Placental pericyte (primary cell): Measurements from ENCODE around the gene KRT4. TPM values are rescaled to one million over a fixed set of nuclear protein-coding genes. Genes with fewer than 3 reads are reported as not detected.

Source experiments
- small RNA-seq: library from RNA; depleted of rRNA; stranded (forward); fragments of <200 nt; gene quantifications from one replicate; pipeline ENCODE3, GENCODE V24; 2012; ENCODE audit warnings: low replicate concordance
- total RNA-seq: library from RNA; depleted of rRNA; stranded (reverse); fragments of >200 nt; gene quantifications from 2 replicates; pipeline ENCODE4 v1.2.3, GENCODE V29; 2012

KRT4 gene
- total RNA-seq, result 0.14 TPM in 1 of 2 replicates, not detected in the other

GRCh38 chr12:52813885-52814709 is at the start of gene KRT4:
TSS of gene KRT4 (minus strand) at chr12:52814116. CDS start at chr12:52814058, 58 bp downstream.

GRCh38 chr12:52848661-52849255 is 34.8 kb upstream of the KRT4 start, which contains the start of gene KRT78:
TSS of gene KRT78 (minus strand) at chr12:52848994. CDS start at chr12:52848930, 64 bp downstream.

GRCh38 chr12:52833922-52834726 is 20.2 kb upstream of the KRT4 start, which contains the start of gene KRT79:
TSS of gene KRT79 (minus strand) at chr12:52834311. CDS start at chr12:52834260, 51 bp downstream.

GRCh38 chr12:52795694-52796428 is 18.1 kb downstream of the KRT4 start, which contains the start of gene KRT3:
TSS of gene KRT3 (minus strand) at chr12:52796117. CDS start at chr12:52796042, 75 bp downstream.

GRCh38 chr12:52776913-52777395 is 37.0 kb downstream of the KRT4 start, which contains the start of gene KRT76:
TSS of gene KRT76 (minus strand) at chr12:52777345. CDS start at chr12:52777291, 54 bp downstream.

Small RNA genes within 50 kb of the gene (small RNA-seq; reads per million reads assigned to genes)
- gene AC107016.2, result not detected

Other genes starting within 250 kb of the KRT4 start
- not detected in 2 replicates for gene KRT74, start 240.3 kb downstream of the KRT4 start, total RNA-seq
- not detected in 2 replicates for gene KRT72, start 212.7 kb downstream of the KRT4 start, total RNA-seq
- not detected in 2 replicates for gene KRT73, start 195.6 kb downstream of the KRT4 start, total RNA-seq
- gene KRT2, start 161.9 kb downstream of the KRT4 start, total RNA-seq, result not detected in 2 replicates
- not detected in 2 replicates for gene KRT1, start 133.7 kb downstream of the KRT4 start, total RNA-seq
- not detected in 2 replicates for gene KRT77, start 110.6 kb downstream of the KRT4 start, total RNA-seq
- not detected in 2 replicates for gene KRT76, start 36.8 kb downstream of the KRT4 start, total RNA-seq
- gene KRT3, start 18.0 kb downstream of the KRT4 start, total RNA-seq, result not detected in 2 replicates
- 0.72 TPM in 1 of 2 replicates, not detected in the other for gene KRT79, start 20.2 kb upstream of the KRT4 start, total RNA-seq
- not detected in 2 replicates for gene KRT78, start 34.9 kb upstream of the KRT4 start, total RNA-seq
- gene KRT8, start 91.0 kb upstream of the KRT4 start, total RNA-seq, result 217 and 272 TPM in 2 replicates
- gene KRT18, start 135.0 kb upstream of the KRT4 start, total RNA-seq, result 1,776 and 1,872 TPM in 2 replicates
- gene EIF4B, start 192.3 kb upstream of the KRT4 start, total RNA-seq, result 649 and 1,935 TPM in 2 replicates
- 33.7 and 50.1 TPM in 2 replicates for gene TNS2, start 235.9 kb upstream of the KRT4 start, total RNA-seq